Measurements from ENCODE around the gene CD300H.

Gene CD300H

DNA sequence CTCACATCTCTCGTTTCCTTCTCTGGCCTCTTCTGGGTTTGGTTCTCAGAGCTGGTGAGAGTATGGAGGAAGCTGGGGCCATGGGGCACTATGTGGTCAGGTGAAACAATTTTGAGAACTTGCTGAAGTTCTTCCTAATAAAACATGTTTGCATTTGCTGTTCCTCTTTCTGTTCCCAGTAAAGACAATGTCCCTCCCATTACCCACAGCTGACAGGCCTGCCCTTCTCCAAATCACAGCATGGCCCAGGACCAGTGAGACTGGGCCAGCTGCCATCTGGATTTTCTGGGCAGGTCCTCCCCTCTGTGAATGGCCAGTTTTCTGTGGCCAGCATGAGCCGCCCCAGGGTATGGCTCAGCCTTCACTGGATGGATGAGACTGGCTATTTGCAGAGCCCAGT is at the start of gene CD300H:
CD300H (minus strand) TSS at position 113 of the 400 bp plus-strand sequence.
- in situ Hi-C loops (cut with MboI; ENCODE audit: low sequenced_read_pairs, unreplicated experiment), result no loop called here
- no peak for DNase-seq (ENCODE audit: low spot score)
- TF ChIP-seq, protein P1, sequence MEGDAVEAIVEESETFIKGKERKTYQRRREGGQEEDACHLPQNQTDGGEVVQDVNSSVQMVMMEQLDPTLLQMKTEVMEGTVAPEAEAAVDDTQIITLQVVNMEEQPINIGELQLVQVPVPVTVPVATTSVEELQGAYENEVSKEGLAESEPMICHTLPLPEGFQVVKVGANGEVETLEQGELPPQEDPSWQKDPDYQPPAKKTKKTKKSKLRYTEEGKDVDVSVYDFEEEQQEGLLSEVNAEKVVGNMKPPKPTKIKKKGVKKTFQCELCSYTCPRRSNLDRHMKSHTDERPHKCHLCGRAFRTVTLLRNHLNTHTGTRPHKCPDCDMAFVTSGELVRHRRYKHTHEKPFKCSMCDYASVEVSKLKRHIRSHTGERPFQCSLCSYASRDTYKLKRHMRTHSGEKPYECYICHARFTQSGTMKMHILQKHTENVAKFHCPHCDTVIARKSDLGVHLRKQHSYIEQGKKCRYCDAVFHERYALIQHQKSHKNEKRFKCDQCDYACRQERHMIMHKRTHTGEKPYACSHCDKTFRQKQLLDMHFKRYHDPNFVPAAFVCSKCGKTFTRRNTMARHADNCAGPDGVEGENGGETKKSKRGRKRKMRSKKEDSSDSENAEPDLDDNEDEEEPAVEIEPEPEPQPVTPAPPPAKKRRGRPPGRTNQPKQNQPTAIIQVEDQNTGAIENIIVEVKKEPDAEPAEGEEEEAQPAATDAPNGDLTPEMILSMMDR (IDR thresholded peaks at IDR 0.05; ENCODE audit: borderline replicate concordance, control extremely low read depth, extremely low read depth, insufficient read depth, missing control alignments), result no peak

DNA sequence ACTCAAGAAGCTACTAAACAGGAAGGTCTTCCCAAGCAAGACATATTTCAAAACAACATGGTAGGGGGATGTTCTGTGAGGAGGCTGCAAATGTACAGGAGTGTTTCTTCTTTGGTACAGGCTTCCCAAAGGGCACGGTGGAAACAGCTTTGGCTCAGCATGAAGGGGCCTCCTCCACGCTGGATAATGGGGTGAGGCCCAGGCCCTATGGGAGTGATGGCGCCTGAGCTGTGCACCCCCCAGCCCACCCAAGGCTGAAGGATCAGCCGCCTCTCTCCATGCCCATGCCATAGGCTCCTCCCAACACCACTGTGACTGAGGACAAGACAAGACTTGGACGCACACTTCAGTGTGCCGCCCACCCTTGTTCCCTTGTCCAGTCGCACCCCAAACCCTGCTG is 49.4 kb upstream of the CD300H start:
- in situ Hi-C loops (cut with MboI; ENCODE audit: low sequenced_read_pairs, unreplicated experiment), result no loop called here
- no peak for DNase-seq (ENCODE audit: low spot score)
- TF ChIP-seq, protein P1 (IDR thresholded peaks at IDR 0.05; ENCODE audit: borderline replicate concordance, control extremely low read depth, extremely low read depth, insufficient read depth, missing control alignments), result no peak

DNA sequence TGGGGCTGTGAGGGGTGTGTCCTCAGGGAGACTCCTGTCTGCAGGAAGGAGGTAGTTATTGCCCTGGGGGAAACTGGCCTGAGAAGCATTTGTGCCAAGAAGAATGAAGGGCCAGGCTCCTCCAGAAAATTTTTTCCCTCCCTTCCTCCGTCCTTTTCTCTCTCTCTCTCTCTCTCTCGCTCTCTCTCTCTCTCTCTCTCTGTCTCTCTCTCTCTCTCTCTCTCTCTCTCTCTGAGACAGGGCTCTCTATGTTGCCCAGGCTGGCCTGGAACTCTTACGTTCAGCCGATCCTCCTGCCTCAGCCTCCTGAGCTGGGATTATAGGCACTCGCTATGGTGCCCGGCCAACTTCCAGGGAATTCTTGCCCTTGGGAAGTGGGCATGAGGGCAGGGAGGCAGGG is 44.7 kb upstream of the CD300H start:
- TF ChIP-seq, protein P1 (IDR thresholded peaks at IDR 0.05; ENCODE audit: borderline replicate concordance, control extremely low read depth, extremely low read depth, insufficient read depth, missing control alignments), result no peak
- no peak for DNase-seq (ENCODE audit: low spot score)
- in situ Hi-C loops (cut with MboI; ENCODE audit: low sequenced_read_pairs, unreplicated experiment), result no loop called here

DNA sequence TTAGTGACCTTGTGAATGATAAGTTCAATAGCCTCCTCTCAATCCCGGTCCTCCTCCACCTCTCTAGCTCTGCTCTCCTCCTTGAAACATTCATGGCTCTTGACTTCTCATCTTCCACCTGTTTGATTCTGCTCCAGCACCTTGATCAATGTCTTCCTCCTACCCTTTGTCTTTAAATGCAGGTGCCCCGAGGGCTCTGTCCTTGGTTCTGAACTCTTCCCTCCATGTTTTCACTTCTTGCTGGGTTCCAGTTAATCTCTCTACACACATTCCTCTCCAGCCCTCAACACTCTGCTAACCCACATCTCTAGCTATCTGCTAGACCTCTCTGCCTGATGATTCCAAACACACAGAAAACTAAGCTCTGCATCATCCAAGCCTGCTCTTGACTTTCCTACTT is 42.8 kb upstream of the CD300H start:
- in situ Hi-C loops (cut with MboI; ENCODE audit: low sequenced_read_pairs, unreplicated experiment), result no loop called here
- TF ChIP-seq, protein P1 (IDR thresholded peaks at IDR 0.05; ENCODE audit: borderline replicate concordance, control extremely low read depth, extremely low read depth, insufficient read depth, missing control alignments), result no peak
- DNase-seq (ENCODE audit: low spot score), result no peak

DNA sequence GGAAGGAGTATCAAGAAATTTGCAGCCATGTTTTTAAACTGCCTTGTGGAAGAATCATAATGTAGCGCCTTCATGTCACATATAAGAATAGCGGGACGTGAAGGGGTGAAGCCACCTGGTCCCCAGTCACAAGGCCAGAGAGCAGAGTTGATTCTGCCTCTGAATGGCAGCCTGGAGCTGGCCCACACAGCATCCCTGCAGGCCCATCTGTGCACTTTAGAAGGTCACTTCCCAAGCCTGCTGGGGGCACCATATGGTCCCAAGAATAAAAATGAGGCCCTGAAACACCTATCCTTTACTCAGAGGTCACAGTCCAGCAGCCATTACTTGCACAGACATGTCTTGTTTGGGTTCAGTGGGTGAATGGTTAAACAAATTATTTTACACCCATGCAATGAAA is 41.2 kb upstream of the CD300H start:
- DNase-seq (ENCODE audit: low spot score), result no peak
- in situ Hi-C loops (cut with MboI; ENCODE audit: low sequenced_read_pairs, unreplicated experiment), result no loop called here
- TF ChIP-seq, protein P1 (IDR thresholded peaks at IDR 0.05; ENCODE audit: borderline replicate concordance, control extremely low read depth, extremely low read depth, insufficient read depth, missing control alignments), result no peak

DNA sequence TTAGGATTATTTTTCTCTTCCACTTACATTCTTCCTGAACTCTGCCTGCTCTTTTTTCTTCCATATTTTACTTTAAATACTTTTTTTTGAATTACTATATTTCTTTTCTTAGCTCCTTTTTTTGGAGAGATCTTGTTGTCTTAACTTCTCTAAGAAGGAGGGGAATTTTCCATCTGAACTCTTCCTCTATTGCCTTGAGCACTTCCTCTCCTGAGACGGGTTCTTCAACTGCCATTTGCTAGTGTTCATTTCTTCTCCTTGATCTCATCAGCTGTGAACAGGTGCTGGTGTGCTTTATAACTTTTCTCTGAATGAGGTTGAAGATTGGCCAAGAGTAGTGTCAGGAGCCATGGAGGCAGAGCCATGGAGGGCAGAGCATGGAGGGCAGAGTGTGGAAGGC is 39.9 kb upstream of the CD300H start:
- DNase-seq (ENCODE audit: low spot score), result no peak
- in situ Hi-C loops (cut with MboI; ENCODE audit: low sequenced_read_pairs, unreplicated experiment), result no loop called here
- TF ChIP-seq, protein P1 (IDR thresholded peaks at IDR 0.05; ENCODE audit: borderline replicate concordance, control extremely low read depth, extremely low read depth, insufficient read depth, missing control alignments), result no peak

DNA sequence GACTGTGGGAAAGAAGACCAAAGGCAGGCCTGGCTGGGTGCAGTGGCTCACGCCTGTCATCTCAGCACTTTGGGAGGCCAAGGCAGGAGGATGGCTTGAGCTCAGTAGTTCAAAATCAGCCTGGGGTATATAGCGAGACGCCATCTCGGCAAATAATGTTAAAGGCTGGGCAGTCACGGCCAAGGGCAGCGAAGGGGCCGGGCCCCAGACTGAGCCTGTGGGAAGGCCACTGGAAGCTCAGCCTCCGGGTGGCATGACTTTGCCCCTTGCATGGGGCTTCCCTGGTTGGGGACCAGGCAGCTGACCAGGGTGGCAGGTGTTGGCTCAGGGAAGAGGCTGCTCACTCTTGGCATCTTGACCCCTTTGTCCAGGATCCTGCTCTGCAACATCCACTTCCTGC is 38.7 kb upstream of the CD300H start:
- in situ Hi-C loops (cut with MboI; ENCODE audit: low sequenced_read_pairs, unreplicated experiment), result no loop called here
- TF ChIP-seq, protein P1 (IDR thresholded peaks at IDR 0.05; ENCODE audit: borderline replicate concordance, control extremely low read depth, extremely low read depth, insufficient read depth, missing control alignments), result no peak
- DNase-seq (ENCODE audit: low spot score), result no peak
